ENCODE data around the gene FLNB. TPM values are rescaled to one million over a fixed set of nuclear protein-coding genes. Genes with fewer than 3 reads are reported as not detected.

FLNB gene
- total RNA-seq, 1 donor from 2014 or later: 72.9 TPM

DNA sequence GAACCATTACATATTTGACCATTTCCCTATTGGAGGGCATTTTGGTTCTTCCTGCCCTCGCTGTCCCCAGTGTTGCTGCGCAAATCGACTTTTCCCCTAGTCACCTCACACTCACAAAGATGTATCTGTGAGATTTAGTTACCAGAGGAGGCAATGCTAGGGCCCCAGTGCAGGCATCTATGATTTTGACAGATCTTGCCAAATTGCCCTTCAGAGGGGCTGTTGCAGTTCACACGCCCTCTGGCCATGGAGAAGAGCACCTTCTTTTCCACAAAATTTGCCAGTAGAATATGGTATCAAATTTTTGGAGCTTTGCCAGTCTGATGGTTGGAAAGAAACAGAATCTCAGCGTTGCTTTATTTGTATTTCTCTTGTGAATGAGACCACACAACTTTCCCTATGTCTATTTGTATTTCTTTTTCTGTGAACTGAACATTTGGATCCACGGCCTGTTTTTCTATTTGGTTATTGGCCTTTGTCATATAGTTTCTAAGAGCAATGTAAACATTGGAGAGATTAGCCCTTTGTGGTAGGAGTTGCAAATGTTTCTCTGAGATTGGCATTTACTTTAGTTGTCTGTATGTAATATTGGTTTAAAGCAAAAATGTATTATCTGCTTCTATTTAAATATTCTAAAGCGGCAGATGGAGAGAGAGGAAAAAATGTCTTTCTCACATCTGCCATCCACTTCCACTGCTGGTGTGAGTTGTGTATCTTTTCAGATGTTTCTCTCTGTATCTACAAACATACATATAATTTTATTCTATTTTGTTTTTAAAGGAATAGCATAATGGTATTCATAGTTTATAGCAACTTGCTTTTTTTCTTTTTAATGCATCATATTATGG lies 136.5 kb downstream of the FLNB start:
- H3K27me3 Mint-ChIP-seq (ENCODE audit: unreplicated experiment): no peaks in the 10 kb centered on the region
- H3K4me1 Mint-ChIP-seq (ENCODE audit: unreplicated experiment): peaks cover 15% of the 10 kb centered on the region
- no peak overlapping the region for H3K4me3 Mint-ChIP-seq (ENCODE audit: unreplicated experiment)
- no peaks in the 10 kb centered on the region for H3K9me3 Mint-ChIP-seq (ENCODE audit: unreplicated experiment)
- no peak for DNase-seq (ENCODE audit: extremely low spot score, unreplicated experiment)
- no peak overlapping the region for H3K27ac Mint-ChIP-seq (ENCODE audit: unreplicated experiment)
- TF ChIP-seq, protein P1, sequence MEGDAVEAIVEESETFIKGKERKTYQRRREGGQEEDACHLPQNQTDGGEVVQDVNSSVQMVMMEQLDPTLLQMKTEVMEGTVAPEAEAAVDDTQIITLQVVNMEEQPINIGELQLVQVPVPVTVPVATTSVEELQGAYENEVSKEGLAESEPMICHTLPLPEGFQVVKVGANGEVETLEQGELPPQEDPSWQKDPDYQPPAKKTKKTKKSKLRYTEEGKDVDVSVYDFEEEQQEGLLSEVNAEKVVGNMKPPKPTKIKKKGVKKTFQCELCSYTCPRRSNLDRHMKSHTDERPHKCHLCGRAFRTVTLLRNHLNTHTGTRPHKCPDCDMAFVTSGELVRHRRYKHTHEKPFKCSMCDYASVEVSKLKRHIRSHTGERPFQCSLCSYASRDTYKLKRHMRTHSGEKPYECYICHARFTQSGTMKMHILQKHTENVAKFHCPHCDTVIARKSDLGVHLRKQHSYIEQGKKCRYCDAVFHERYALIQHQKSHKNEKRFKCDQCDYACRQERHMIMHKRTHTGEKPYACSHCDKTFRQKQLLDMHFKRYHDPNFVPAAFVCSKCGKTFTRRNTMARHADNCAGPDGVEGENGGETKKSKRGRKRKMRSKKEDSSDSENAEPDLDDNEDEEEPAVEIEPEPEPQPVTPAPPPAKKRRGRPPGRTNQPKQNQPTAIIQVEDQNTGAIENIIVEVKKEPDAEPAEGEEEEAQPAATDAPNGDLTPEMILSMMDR (IDR thresholded peaks at IDR 0.05): no peak
- H3K36me3 Mint-ChIP-seq (ENCODE audit: unreplicated experiment): peaks cover 49% of the 10 kb centered on the region

- no peaks in the 10 kb centered on the region for H3K9me3 Mint-ChIP-seq (ENCODE audit: unreplicated experiment)
- H3K4me3 Mint-ChIP-seq (ENCODE audit: unreplicated experiment): no peak overlapping the region
- DNase-seq (ENCODE audit: extremely low spot score, unreplicated experiment): no peak
- TF ChIP-seq, protein P1 (IDR thresholded peaks at IDR 0.05): no peak
- no peaks in the 10 kb centered on the region for H3K27me3 Mint-ChIP-seq (ENCODE audit: unreplicated experiment)
- peaks cover 23% of the 10 kb centered on the region for H3K4me1 Mint-ChIP-seq (ENCODE audit: unreplicated experiment)
- H3K36me3 Mint-ChIP-seq (ENCODE audit: unreplicated experiment): peaks cover 41% of the 10 kb centered on the region
- no peak overlapping the region for H3K27ac Mint-ChIP-seq (ENCODE audit: unreplicated experiment)
Measured at GRCh38 chr3:58148049-58148448, 139.8 kb downstream of the FLNB start.

DNA sequence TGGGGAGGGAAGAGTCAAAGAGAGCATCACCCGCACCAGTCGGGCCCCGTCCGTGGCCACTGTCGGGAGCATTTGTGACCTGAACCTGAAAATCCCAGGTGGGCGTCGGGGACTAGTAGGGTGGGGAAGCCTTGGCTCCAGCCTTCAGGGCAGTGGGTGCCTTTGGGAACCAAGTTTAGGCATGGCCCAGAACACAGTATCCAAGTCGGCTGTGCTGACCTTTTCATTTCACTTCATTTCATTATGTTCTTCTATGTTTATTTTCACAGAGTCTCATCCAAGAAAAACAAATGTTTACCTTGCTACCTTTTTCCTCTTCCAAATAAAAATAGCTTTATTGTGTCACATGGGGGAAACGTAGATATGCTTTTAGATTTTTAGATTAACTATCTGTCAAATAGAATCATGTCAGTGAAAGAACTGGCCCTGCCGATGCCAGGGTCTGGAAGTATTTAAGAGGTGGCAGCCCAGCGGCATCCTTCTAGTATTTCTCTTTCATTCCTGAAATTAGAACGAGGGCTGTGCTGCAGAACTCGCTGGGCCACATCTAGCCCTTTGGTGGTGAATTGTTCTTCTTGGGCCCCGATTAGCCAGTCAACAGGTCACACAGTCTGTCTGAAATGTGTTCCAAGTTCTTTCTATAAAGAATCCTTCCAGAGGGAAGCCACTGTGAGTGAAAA lies 142.0 kb downstream of the FLNB start:
- H3K27ac Mint-ChIP-seq (ENCODE audit: unreplicated experiment): no peak overlapping the region
- no peaks in the 10 kb centered on the region for H3K27me3 Mint-ChIP-seq (ENCODE audit: unreplicated experiment)
- H3K4me1 Mint-ChIP-seq (ENCODE audit: unreplicated experiment): peaks cover 14% of the 10 kb centered on the region
- TF ChIP-seq, protein P1 (IDR thresholded peaks at IDR 0.05): no peak
- H3K9me3 Mint-ChIP-seq (ENCODE audit: unreplicated experiment): no peaks in the 10 kb centered on the region
- peaks cover 45% of the 10 kb centered on the region for H3K36me3 Mint-ChIP-seq (ENCODE audit: unreplicated experiment)
- no peak overlapping the region for H3K4me3 Mint-ChIP-seq (ENCODE audit: unreplicated experiment)
- no peak for DNase-seq (ENCODE audit: extremely low spot score, unreplicated experiment)

GRCh38 chr3:58150810-58151199 lies 142.6 kb downstream of the FLNB start:
- no peaks in the 10 kb centered on the region for H3K27me3 Mint-ChIP-seq (ENCODE audit: unreplicated experiment)
- peaks cover 13% of the 10 kb centered on the region for H3K4me1 Mint-ChIP-seq (ENCODE audit: unreplicated experiment)
- peaks cover 45% of the 10 kb centered on the region for H3K36me3 Mint-ChIP-seq (ENCODE audit: unreplicated experiment)
- no peak overlapping the region for H3K4me3 Mint-ChIP-seq (ENCODE audit: unreplicated experiment)
- H3K9me3 Mint-ChIP-seq (ENCODE audit: unreplicated experiment): no peaks in the 10 kb centered on the region
- TF ChIP-seq, protein P1 (IDR thresholded peaks at IDR 0.05): no peak
- no peak for DNase-seq (ENCODE audit: extremely low spot score, unreplicated experiment)
- no peak overlapping the region for H3K27ac Mint-ChIP-seq (ENCODE audit: unreplicated experiment)

DNA sequence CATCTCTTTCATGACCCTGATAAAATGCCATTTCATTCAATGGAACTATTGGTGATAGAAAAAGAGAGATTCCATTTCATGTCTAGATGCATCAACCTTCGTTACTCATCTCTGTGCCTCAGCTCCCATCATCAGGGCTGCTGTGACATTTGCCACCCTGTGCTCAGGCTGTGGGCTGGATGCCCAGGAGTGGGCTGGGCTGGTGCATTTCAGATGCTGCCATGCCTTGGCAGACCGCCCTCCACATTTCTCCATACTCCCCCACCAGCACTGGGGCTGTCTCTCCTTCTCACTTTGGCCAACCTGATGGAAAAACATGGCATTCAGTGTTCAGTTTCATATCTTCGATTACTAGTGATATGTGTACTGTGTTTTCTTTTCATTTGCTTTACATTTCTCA lies 143.4 kb downstream of the FLNB start:
- H3K9me3 Mint-ChIP-seq (ENCODE audit: unreplicated experiment): no peaks in the 10 kb centered on the region
- H3K4me3 Mint-ChIP-seq (ENCODE audit: unreplicated experiment): no peak overlapping the region
- peaks cover 7% of the 10 kb centered on the region for H3K4me1 Mint-ChIP-seq (ENCODE audit: unreplicated experiment)
- H3K27ac Mint-ChIP-seq (ENCODE audit: unreplicated experiment): no peak overlapping the region
- TF ChIP-seq, protein P1 (IDR thresholded peaks at IDR 0.05): no peak
- no peaks in the 10 kb centered on the region for H3K27me3 Mint-ChIP-seq (ENCODE audit: unreplicated experiment)
- DNase-seq (ENCODE audit: extremely low spot score, unreplicated experiment): no peak
- H3K36me3 Mint-ChIP-seq (ENCODE audit: unreplicated experiment): peaks cover 40% of the 10 kb centered on the region
